HEK293 (cell line): ENCODE data around the gene SFMBT2.

ENCODE experiments used
- CTCF ChIP-seq: fragments of 450-650 bp; formaldehyde crosslinking; IDR thresholded peaks from 2 replicates; pipeline ENCODE4 v1.5.1; 2016; ENCODE audit warnings: missing biosample characterization, missing genetic modification characterization
- RBAK ChIP-seq: fragments of 450-650 bp; formaldehyde crosslinking; IDR thresholded peaks from 2 replicates; pipeline ENCODE4 v1.5.1; 2016; ENCODE audit warnings: missing biosample characterization, missing genetic modification characterization
- YY1 ChIP-seq: fragments of 450-650 bp; formaldehyde crosslinking; IDR thresholded peaks from 2 replicates; pipeline ENCODE4 v1.5.1; 2018; ENCODE audit warnings: missing biosample characterization, missing genetic modification characterization
- ZNF391 ChIP-seq: fragments of 450-650 bp; formaldehyde crosslinking; IDR thresholded peaks from 2 replicates; pipeline ENCODE4 v1.5.1; 2016; ENCODE audit warnings: low read depth, missing biosample characterization, missing genetic modification characterization, borderline replicate concordance
- ZNF701 ChIP-seq: fragments of 450-650 bp; formaldehyde crosslinking; IDR thresholded peaks from 2 replicates; pipeline ENCODE4 v1.5.1; 2016; ENCODE audit warnings: missing biosample characterization, missing genetic modification characterization

DNA sequence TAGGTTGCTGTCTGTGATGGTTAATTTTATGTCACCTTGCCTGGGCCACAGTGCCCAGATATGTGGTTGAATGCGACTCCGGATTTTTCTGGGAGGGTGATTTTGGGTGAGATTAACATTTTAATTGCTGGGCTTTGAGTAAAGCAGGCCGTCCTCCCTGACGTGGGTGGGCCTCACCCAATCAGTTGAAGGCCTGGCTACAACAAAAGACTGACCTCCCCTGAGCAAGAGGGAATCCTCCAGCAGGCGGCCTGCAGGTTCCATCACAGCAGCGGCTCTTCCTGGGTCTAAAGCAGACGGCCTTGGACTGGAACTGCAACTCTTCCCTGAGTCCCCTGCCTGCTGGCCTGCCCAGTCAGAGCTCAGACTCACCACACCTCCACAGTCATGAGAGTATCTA, 114.2 kb downstream of the SFMBT2 start:
- no peak for TF ChIP-seq RBAK (tag by site-specific recombination)
- no peak for TF ChIP-seq ZNF391 (tag by site-specific recombination)
- TF ChIP-seq CTCF (tag by site-specific recombination) = no peak
- TF ChIP-seq YY1 = no peak
- TF ChIP-seq ZNF701 (tag by site-specific recombination) = no peak
